Amniotic stem cell (primary cell): ENCODE data around the gene ULK1.
A peak's percentile ranks its signal among the peaks of the same experiment; 100 is the strongest.

Experiments used
- DNase-seq: peaks from one replicate; lab custom pipeline; 2025; lab: John Stamatoyannopoulos, UW

The ULK1 gene

DNA sequence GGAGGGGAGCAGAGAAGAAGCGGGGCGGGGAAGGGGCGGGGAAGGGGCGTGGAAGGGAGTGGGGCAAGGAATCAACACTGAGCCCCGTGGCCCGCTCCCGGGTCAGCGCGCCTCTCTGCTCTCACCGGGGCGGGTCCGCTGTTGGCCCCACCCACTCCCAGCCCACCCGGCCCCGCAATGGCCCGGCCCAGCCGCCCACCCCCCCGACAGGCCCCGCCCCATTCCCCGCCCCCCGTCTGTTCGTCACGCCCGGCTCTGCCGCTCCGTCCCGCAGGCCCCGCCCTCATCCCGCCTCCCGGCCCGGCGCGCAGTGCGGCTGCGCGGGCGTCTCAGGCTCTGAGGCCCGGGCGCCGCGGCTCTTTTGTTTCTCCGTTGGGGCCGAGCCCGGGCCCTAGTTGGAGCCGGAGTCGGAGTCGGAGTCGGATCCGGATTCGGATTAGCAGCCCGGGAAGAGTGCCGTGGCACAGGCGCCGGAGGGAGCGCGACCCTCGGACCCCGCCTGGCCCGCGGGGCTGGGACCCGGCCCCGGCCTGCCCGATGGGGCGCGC lies at the start of gene ULK1:
Gene ULK1, plus strand, starts transcription at position 310 of the 548 bp plus-strand sequence. CDS start 380 bp downstream, outside the sequence.
- peak; percentile 78 for DNase-seq

DNA sequence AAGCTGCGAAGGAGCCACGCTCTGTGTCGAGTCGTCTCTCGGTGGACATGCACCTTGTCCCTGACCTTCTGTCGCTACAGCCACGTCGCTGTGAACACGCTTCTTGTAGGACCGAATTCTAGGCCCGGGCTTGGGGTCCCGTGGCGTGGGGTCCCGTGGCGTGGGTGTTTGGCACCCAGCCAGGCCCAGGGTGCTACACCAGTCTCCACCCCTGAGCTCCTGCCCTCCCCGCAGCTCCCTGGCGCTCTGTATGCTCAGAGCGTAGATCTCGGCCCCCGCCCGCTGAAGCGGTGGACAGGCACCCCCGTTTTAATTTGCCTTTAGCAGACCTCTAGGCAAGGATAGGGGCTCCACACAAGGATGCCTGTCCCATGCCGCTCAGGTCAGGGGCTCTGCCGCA lies 49.8 kb upstream of the ULK1 start:
- no peak for DNase-seq

DNA sequence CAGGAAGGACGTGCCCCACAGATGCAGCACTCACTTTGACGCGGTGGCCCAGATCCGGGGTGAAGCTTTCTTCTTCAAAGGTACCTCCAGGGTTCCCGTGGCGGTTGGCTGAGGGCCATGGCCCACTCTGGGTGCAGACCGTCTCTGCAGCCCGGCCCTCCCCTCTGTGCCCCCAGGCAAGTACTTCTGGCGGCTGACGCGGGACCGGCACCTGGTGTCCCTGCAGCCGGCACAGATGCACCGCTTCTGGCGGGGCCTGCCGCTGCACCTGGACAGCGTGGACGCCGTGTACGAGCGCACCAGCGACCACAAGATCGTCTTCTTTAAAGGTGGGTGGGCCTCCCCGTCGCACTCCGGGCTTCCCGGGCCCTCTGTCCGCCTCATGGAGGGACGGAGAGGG lies 49.3 kb upstream of the ULK1 start:
- DNase-seq, result no peak

DNA sequence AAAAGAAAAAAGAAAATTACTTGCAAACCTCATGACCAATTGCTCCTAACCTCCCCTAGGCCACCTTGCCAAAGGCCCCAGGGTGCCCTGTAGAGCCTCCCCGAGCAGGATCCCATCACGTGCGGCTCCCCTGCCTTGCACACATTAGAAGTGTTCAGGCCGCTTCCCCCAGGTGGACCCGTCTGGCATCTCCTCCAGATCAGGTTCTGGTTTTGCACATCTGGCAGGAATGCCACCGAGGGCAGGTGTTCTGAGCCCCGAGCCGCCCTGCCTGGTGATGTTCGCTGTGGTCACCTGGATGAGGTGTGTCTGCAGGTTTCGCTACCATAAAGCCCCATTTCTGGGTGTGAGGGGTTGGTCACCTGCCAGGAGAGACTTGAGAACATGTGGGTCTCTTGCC lies 47.0 kb upstream of the ULK1 start:
- no peak for DNase-seq

DNA sequence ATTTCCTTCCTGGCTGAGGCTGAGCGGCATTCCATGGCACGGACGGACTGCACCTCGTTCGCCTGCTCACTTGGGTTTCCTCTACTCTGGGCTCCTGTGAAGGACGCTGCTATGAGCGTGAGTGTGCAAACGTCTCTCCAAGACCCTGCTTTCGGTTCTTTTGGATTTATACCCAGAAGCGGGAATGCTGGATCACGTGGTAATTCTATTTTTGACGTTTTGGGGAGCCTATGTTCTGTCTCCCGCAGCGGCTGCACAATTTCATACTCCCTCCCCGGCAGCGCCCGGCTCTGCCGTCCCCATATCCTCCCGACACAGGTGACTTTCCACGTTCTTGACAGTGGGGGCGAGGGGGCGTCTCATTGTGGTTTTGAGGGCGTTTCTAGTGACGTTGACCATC lies 45.7 kb upstream of the ULK1 start:
- no peak for DNase-seq

DNA sequence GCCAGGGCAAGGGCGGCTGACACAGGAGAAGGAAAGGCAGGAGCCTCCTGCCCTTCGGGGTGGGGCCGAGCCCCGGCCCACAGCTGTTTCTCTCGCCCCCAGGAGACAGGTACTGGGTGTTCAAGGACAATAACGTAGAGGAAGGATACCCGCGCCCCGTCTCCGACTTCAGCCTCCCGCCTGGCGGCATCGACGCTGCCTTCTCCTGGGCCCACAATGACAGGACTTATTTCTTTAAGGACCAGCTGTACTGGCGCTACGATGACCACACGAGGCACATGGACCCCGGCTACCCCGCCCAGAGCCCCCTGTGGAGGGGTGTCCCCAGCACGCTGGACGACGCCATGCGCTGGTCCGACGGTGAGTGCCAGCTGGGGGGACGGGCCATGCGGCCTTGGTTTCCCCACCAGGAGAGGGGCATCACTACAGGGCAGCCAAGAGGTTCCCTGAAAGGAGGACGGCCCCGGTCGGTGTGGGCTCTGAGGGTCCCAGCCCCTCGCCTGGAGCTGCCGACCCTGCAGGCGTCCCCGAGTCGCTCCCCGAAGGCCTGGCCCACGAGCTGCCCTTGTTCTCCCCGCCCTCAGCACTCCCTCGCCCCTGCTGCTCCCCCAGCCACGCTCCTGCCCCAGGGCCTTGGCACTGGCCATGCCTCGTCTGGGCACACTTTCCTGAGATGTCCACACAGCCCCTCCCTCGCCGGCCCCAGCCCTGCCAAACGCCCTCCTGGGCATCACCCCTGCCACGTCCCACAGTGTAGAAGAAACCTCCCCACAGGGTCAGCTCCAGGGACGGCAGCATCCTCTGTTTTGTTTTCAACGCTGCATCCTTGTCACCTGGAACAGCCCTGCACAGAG lies 44.5 kb upstream of the ULK1 start:
- DNase-seq, result no peak

DNA sequence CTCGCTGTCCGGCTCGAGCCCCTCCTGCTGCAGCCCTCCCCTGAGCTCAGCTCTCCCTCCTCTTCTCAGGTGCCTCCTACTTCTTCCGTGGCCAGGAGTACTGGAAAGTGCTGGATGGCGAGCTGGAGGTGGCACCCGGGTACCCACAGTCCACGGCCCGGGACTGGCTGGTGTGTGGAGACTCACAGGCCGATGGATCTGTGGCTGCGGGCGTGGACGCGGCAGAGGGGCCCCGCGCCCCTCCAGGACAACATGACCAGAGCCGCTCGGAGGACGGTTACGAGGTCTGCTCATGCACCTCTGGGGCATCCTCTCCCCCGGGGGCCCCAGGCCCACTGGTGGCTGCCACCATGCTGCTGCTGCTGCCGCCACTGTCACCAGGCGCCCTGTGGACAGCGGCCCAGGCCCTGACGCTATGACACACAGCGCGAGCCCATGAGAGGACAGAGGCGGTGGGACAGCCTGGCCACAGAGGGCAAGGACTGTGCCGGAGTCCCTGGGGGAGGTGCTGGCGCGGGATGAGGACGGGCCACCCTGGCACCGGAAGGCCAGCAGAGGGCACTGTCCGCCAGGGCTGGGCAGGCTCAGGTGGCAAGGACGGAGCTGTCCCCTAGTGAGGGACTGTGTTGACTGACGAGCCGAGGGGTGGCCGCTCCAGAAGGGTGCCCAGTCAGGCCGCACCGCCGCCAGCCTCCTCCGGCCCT lies 43.4 kb upstream of the ULK1 start:
- no peak for DNase-seq

DNA sequence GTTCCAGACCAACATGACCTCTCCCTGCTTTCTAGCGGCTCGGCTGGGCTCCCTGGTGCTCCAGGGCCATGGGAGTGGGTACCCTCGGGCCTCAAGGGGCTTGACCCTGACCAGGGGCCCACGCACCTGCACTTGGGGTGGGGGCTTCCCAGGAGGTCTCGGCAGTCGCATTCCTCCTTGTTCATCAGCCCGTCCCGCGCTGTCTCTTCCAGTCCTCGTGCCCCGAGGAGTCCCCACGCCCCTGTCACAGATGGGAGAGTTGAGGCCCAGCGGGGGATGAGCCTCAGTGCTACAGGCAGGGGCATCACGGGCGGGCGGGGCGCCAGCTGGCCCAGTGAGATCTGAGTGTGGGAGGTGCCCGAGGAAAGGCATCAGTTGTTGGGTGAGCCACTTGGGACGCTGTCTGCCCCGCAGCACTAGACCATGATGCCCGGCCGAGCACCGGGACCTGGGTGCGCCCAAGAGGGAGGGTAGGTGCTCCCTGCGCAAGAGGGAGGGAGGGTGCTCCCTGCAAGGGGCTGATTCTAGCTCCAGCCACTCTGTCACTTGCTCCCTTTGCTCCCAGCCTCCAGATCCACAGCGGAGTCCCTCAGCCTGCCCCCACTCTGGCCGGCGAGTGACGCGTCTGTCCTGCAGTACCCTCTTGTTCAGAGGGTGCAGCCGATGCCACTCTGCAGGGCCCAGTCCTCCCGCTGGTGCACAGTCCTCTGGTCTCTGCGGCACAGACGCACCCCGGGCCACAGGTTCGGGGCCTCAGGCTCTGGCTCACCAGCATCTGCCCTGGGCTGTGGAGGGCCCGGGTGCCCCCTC lies 42.5 kb upstream of the ULK1 start:
- DNase-seq, result no peak

DNA sequence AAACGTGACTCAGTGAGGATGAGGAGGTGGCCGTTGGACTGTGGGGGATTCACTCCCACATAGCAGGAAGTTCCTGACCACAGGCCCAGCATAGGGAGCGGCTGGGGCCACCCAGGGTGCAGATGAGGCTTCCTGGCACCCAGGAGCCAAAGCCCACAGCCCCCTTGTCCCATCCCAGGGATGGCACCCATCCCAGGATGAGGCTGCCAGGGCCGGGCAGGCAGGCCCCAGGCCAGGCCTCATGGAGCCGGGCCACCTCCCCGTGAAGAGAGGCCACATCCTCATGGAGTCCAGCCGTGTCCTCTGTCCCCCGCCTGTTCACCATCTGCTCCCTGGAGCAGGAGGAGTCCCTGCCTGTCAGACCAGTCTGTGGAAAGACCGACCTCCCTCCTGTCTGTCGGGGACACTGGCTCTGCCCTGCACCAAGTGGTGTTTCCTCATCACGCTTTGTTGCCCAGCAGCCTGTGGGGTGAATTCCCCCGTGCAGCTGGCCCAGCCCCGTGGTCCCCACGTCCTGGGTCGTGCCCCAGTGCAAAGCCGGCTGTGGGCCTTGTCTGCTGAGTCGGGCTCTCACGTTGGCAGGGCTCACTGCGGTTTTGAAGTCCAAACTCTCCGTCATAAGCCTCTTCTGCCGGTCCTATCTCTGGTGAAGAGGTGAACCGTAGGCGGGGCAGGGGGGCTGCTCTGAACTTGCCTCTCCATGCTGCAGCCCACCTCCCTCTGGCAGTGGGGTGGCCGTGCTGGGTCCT lies 41.7 kb upstream of the ULK1 start:
- DNase-seq, result no peak

DNA sequence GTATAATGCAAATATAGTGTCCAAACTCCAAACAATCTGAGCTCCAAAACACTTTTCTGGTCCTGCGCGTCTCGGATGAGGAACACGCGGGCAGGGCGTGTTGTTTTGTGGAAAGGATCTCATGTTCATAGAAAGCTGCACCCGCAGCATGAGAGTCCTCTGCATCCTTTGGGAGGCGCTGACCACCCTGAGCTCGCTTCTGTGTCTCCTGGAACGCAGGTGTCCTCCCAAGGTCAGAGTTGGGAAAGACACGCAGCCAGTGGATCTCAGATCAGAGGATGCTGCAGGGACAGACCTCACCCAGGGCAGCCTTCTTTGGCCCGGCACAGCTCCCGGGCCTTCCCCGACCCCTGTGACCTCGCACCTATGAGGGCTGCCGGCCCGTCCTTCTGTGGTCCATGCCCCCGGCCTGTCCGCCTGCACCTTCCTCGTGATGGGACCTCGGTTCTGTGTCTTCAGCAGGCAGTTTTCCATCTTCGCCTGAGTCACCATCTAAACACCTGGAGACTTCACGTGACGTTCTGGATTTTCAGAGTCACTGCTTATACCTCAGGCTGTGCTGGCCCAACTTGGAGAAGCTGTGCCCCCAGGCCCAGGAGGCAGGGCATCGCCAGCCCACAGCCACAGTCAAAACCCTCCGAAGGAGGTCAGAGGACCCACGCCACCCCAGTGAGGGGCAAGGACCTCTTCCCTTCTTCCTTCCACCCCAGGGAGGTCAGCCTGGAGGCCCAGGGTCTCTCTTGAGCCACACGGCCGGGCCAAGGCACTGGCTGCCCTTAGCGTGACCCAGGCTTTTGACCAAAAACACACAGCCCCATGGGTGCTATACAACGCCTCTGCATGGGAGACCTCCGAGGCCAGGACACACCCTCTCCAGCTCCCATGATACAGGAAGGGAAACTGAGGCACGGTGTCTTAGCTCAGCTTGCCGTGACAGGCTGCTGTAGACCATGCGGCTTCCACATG lies 40.3 kb upstream of the ULK1 start:
- DNase-seq, result no peak

DNA sequence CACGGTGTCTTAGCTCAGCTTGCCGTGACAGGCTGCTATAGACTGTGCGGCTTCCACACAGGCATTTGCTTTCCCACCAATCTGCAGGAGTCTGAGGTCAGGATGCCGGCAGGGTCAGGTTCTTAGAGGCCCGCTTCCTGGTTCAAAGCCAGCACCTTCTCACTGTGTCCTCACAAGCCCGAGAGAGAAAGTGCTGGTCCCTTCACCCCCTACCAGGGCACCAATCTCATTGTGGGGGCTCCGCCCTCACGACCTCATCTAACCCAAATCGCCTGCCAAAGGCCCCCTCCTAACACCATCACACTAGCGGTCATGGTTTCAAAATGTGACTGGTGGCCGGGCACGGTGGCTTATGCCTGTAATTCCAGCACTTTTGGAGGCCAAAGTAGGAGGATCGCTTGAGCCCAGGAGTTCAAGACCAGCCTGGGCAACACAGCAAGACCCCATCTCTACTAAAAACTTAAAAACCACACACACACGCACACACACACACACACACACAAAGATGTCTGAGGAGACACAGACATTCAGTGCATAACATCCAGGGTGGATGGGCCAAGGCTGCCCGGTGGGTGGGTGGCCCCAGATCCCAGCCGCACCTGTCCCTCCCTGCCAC lies 39.5 kb upstream of the ULK1 start:
- DNase-seq, result no peak

DNA sequence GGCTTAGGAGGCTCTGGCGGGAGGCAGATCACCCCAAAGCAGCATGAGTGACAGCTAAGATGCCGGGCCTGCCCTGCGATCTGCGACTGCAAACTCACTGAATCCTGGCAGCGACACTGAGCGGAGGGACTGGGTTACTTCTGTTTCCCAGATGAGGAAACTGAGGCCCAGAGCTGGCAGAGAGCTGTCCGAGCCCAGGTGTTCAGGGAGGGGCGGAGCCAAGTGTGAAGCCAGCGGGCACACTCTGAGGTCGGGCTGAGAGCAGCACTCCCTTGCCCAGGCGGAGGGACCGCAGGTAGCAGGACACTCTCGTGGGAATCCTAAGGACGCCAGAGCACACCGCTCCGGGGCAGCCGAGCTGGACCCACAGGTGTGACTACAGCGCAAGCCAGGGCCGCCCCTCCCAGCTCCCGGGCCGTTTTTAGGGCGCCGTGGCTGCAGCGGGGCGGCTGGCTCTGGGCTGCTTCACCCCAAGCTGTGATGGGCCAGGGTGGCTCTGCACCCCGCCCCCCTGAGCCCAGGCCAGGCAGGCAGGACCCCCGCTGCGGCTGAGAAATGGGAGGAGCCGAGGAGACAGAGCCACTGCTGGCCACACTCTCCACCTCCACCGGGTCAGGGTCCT lies 38.8 kb upstream of the ULK1 start:
- no peak for DNase-seq

DNA sequence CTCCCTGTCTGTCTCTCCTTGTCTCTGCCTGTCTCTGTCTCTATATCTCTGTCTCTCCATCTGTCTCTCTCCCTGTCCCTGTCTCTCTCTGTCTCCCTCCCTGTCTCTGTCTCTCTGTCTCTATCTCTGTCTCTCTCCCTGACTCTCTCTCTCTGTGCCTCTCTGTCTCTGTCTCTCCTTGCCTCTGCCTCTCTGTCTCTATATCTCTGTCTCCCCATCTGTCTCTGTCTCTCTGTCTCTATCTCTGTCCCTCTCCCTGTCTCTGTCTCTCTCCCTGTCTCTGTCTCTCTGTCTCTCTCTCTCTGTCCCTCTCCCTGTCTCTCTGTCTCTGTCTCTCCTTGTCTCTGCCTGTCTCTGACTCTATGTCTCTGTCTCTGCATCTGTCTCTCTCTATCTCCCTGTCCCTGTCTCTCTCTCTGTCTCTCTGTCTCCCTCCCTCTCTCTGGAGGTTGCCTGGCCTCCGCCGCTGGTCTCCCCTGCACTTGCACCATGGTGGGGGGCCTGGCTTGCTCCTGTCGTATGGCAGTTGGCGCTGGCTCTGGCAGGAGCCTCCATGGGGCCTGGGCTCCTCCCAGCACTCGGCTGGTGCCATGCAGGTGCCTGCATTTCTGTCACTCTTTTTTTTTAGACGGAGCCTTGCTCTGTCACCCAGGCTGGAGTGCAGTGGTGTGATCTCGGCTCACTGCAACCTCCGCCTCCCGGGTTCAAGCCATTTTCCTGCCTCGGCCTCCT lies 37.9 kb upstream of the ULK1 start:
- no peak for DNase-seq

DNA sequence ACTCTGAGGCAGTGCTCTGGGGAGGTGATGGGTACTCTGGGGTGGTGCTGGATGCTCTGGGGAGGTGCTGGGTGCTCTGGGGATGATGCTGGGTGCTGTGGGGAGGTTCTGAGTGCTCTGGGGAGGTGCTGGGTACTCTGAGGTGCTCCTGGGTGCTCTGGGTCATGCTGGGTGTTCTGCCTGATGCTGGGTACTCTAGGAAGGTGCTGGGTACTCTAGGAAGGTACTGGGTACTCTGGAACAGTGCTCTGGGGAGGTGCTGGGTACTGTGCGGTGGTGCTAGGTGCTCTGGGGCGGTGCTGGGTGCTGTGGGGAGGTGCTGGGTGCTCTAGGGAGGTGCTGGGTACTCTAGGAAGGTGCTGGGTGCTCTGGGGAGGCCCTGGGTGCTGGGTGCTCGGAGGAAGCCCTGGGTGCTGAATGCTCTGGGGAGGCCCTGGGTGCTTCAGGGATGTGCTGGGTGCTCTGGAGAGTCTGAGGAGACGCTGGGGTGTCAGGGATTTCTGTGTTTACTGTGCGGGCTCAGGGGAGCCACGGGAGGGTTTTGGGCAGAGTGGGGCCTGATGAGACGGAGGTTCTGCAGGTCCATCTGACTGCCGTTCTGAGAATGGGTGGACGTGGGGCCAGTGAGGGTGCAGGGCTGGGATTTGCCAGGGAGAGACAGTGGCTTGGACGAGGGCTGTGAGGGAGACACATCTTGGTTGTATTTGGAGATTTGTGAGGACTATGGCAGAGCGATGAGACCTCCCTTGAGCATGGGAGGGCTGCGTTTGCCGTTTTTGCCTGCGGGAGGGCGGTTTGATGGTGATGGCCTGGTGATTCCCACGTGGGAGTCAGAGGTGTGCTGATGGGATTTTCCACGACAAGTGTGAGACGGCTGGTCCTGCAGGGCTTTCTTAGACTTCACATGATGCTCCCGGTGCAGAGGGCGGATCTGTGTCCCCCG lies 36.2 kb upstream of the ULK1 start:
- no peak for DNase-seq

DNA sequence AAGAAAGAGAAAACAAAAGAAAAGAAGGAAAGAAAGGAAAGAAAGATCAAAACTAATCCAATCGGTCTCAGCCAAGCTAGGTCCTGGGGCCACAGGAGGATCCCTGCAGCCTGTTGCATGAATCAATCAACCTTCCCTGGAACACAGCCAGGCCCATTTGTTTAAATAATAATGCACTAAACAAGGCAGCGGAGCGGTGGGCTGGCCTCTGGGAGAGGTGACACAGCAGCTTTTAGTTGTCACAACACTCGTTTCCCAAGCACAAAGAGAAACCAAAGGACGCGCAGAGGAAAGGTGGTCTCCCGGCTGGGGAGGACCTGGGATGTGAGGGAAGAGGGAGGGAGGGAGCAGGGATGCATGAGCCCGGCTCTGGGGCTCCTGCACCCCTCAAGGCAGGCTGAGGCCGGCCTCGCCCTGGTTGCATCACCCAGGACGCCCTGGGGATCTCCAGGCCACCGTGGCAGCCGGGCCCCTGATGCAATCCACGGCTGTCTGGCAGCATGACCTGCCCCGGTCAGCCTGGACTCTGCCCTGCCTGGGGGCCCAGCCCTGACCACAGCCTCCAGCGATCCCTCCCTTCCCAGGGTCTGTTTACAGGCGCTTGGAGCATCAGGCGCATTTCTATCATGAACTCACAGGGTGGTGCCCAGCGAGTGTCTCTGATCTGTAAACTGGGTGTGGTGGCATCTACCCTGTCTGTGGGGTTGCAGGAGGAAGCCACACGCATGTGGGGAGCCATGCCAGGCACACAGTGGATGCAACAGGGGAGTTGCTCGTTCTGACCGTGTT lies 33.8 kb upstream of the ULK1 start:
- no peak for DNase-seq

DNA sequence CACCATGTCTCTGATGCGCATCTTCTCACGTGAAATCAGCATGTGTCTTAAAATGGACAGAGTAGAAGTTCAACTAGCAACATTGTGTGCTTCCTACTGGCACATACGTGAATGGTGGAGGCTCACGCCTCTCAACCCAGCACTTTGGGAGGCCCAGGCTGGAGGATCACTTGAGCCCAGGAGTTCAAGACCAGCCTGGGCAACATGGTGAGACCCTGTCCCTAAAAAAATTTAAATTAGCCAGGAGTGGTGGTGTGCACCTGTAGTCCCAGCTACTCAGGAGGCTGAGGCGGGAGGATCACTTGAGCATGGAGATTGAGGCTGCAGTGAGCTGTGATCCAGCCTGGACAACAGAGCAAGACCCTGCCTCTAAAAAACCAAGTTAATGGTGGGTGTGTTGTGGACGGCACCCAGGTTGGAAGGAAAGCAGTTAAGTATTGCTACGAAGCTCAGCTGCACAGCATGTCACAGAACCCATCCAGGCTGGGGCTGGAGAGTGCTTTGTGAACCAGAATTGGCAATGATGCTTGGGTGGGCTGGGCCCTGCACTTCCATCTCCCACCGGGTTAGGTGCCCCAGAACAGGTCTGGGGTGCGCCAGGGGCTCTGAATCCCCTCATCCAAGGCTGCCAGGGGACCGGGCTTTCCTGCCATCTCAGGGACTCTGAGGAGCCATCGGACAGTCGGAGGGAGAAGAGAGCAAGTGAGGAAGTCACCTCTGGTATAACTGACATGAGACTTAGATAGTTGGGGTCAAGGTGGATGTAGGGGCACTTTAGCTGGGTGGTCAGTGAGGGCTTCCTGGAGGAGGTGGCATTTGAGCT lies 33.0 kb upstream of the ULK1 start:
- DNase-seq, result no peak
